Effector memory CD4-positive, alpha-beta T cell (primary cell): ENCODE results near the gene NTMT1.

Experiments
- DNase-seq, 3 donors: peaks; one replicate each; pipeline ENCODE4 v3.0.0-alpha.2; 2020
- H3K27ac ChIP-seq: 2 replicates; pipeline ENCODE4 v1.7.0; 2013; ENCODE audit warnings: mild to moderate bottlenecking, low read length, moderate library complexity; ENCODE audit not compliant: insufficient read depth, poor library complexity, severe bottlenecking
- H3K27me3 ChIP-seq: replicated peaks from 2 replicates; pipeline ENCODE4 v1.7.0; 2013; ENCODE audit warnings: mild to moderate bottlenecking, low read length; ENCODE audit not compliant: insufficient read depth, control insufficient read depth, poor library complexity, severe bottlenecking
- H3K36me3 ChIP-seq: 2 replicates; pipeline ENCODE4 v1.7.0; 2013; ENCODE audit warnings: mild to moderate bottlenecking, low read length, moderate library complexity; ENCODE audit not compliant: control insufficient read depth, insufficient read depth
- H3K4me1 ChIP-seq: 2 replicates; pipeline ENCODE4 v1.7.0; 2013; ENCODE audit warnings: low read length, mild to moderate bottlenecking; ENCODE audit not compliant: control insufficient read depth, insufficient read depth, poor library complexity, severe bottlenecking
- H3K4me3 ChIP-seq: 2 replicates; pipeline ENCODE4 v1.7.0; 2013; ENCODE audit warnings: low read length, low read depth, mild to moderate bottlenecking; ENCODE audit not compliant: insufficient read depth, poor library complexity, severe bottlenecking
- H3K9me3 ChIP-seq: 2 replicates; pipeline ENCODE4 v1.7.0; 2013; ENCODE audit warnings: mild to moderate bottlenecking, low read length, moderate library complexity; ENCODE audit not compliant: control insufficient read depth

NTMT1 gene

DNA sequence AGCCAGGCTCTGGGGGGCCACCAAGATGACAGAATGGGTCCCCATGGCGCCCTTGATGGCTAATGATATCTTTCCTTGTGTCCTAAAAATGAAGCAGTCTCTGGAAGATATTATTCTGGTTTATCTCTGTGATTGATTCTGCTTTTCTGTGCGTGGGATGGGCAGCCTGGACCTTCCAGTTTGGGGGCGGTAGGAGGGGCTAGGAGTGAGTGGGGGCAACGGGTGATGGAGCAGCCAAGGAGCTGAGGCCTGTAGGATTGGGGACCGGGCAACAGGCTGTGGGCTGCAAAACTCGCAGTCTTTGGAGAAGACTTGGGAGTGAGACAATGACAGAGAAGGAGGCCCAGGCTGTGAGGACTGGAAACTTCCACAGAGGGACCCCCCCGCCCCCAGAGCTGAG, 48.3 kb downstream of the NTMT1 start:
- Histone ChIP-seq H3K4me3 (no peak overlapping the region), H3K36me3 (no peaks in the 10 kb centered on the region), H3K4me1 (no peaks in the 10 kb centered on the region), H3K27me3 (no peaks in the 10 kb centered on the region), H3K9me3 (no peaks in the 10 kb centered on the region), H3K27ac (no peak overlapping the region)
- DNase-seq: no peak

GRCh38 chr9:129675620-129676019, 49.7 kb downstream of the NTMT1 start:
- H3K27ac ChIP-seq: no peak overlapping the region
- no peak for DNase-seq
- no peaks in the 10 kb centered on the region for H3K4me1 ChIP-seq
- no peaks in the 10 kb centered on the region for H3K36me3 ChIP-seq
- no peaks in the 10 kb centered on the region for H3K9me3 ChIP-seq
- H3K4me3 ChIP-seq: no peak overlapping the region
- H3K27me3 ChIP-seq: no peaks in the 10 kb centered on the region

GRCh38 chr9:129676287-129676686, 50.3 kb downstream of the NTMT1 start:
- no peaks in the 10 kb centered on the region for H3K9me3 ChIP-seq
- no peaks in the 10 kb centered on the region for H3K4me1 ChIP-seq
- H3K4me3 ChIP-seq: no peak overlapping the region
- no peaks in the 10 kb centered on the region for H3K36me3 ChIP-seq
- DNase-seq: no peak
- H3K27ac ChIP-seq: no peak overlapping the region
- no peaks in the 10 kb centered on the region for H3K27me3 ChIP-seq

DNA sequence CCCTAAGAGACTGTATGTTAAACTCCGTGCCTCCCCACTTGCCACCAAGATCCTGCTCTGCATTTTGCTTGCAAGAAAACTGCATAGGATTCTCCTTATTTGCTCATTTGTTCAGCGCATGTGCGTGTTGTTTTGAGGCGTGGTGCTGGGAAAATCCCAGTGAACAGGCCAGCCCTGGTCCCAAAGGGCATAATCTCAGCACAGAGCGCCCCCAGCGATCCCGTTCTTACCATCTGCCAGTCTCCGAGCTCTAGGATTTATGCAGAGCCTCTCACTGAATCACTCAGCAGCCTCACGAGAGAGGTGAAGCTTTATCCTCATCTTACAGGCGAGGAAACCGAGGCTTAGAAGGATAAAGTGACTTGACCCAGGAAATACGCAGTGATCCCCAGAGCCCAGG, 51.0 kb downstream of the NTMT1 start:
- Histone ChIP-seq H3K4me1 (no peaks in the 10 kb centered on the region), H3K27ac (no peak overlapping the region), H3K27me3 (no peaks in the 10 kb centered on the region), H3K36me3 (no peaks in the 10 kb centered on the region), H3K4me3 (no peak overlapping the region), H3K9me3 (no peaks in the 10 kb centered on the region)
- no peak for DNase-seq

DNA sequence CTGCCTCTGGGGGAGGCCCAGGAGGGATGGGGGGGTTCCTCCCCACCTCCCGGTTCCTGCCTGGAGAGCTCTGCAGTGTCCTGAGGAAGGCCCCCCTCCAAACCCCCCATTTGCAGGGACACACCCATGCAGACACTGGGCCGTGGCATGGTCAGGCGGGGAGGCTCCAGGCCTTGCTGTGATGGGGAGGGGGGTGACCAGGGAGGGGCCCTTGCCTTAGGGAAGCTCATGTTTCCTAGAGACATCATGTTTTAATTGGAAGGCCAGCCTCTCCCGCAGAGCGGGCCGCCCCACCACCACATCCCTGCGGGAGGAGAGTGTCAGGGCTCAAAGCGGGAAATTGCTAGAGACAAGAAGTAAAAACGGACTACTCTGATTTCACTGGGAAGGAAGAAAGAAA, 51.5 kb downstream of the NTMT1 start:
- H3K4me3 ChIP-seq: no peak overlapping the region
- H3K9me3 ChIP-seq: no peaks in the 10 kb centered on the region
- DNase-seq: no peak
- H3K4me1 ChIP-seq: no peaks in the 10 kb centered on the region
- no peak overlapping the region for H3K27ac ChIP-seq
- no peaks in the 10 kb centered on the region for H3K27me3 ChIP-seq
- H3K36me3 ChIP-seq: no peaks in the 10 kb centered on the region

DNA sequence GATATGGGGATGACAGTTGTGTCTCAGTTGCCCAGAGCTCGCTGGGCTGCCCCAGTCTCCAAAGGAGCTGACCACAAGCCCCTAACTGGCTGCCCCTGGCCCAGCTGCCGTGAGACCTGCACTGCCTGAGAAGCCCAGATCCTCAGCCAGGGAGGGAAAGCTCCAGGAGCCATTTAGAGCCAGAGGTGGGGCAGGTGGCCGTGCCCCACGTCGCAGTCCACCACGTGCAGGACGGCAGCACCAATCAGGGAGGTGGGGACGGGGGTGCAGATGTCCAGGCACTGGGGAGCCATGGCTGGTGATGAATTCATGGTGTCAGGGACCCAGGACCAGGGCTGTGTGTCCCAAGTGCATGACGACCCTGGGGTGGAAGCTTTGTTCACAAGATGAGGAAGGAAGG, 52.9 kb downstream of the NTMT1 start:
- Histone ChIP-seq H3K27me3 (no peaks in the 10 kb centered on the region), H3K4me1 (no peaks in the 10 kb centered on the region), H3K27ac (no peak overlapping the region), H3K9me3 (no peaks in the 10 kb centered on the region), H3K36me3 (no peaks in the 10 kb centered on the region), H3K4me3 (no peak overlapping the region)
- no peak for DNase-seq

- Histone ChIP-seq H3K36me3 (no peaks in the 10 kb centered on the region), H3K27me3 (no peaks in the 10 kb centered on the region)
- no peak for DNase-seq
Observed at GRCh38 chr9:129679537-129679936, 53.6 kb downstream of the NTMT1 start.

DNA sequence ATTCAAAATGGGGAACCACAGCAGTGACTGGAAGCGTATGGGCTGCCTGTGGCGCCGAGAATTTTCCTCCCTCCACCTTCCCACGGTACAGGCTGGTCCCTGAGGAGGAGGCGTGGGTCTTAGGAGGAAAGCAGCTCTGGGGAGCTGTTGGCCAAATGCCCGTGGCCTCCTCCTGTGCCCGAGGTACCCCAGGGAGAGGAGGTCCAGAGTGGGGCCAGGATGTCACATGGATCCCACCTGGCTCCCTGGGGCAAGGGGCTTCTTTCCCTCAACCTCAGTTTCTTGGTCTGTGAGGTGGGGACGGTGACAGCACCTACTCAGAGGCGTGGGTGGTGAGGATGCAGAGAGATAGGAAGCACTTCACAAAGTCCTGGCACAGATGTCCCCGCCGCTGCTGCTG, 56.0 kb downstream of the NTMT1 start:
- H3K27me3 ChIP-seq: no peaks in the 10 kb centered on the region
- no peaks in the 10 kb centered on the region for H3K36me3 ChIP-seq
- DNase-seq: no peak
- no peaks in the 10 kb centered on the region for H3K4me1 ChIP-seq
- H3K9me3 ChIP-seq: no peaks in the 10 kb centered on the region
- H3K4me3 ChIP-seq: no peak overlapping the region
- no peak overlapping the region for H3K27ac ChIP-seq

More at GRCh38 chr9:129679537-129679936, 53.6 kb downstream of the NTMT1 start:
- no peak overlapping the region for H3K4me3 ChIP-seq
- no peaks in the 10 kb centered on the region for H3K9me3 ChIP-seq
- no peaks in the 10 kb centered on the region for H3K4me1 ChIP-seq
- no peak overlapping the region for H3K27ac ChIP-seq

DNA sequence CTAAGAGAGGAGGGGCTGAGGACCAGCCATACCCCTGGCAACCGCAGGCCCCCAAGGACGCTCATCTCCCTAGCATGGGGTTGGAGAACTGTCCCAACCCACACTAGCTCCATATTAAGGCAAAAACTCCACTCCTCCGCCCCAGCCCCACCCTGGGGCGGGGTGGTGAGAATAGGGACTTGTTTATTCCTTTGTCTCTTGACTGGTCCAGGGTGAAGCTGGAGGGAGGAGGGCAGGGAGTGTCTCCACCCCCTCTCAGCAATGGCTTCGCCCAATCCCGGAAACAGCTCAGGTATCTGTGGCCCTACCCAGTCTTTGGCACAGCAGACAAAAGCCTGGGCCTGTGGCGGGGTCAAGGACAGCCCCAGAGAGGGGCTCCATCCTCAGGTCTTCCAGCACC, 56.4 kb downstream of the NTMT1 start:
- Histone ChIP-seq H3K4me1 (no peaks in the 10 kb centered on the region), H3K27ac (no peak overlapping the region), H3K27me3 (no peaks in the 10 kb centered on the region), H3K4me3 (no peak overlapping the region), H3K9me3 (no peaks in the 10 kb centered on the region), H3K36me3 (no peaks in the 10 kb centered on the region)
- DNase-seq: no peak

DNA sequence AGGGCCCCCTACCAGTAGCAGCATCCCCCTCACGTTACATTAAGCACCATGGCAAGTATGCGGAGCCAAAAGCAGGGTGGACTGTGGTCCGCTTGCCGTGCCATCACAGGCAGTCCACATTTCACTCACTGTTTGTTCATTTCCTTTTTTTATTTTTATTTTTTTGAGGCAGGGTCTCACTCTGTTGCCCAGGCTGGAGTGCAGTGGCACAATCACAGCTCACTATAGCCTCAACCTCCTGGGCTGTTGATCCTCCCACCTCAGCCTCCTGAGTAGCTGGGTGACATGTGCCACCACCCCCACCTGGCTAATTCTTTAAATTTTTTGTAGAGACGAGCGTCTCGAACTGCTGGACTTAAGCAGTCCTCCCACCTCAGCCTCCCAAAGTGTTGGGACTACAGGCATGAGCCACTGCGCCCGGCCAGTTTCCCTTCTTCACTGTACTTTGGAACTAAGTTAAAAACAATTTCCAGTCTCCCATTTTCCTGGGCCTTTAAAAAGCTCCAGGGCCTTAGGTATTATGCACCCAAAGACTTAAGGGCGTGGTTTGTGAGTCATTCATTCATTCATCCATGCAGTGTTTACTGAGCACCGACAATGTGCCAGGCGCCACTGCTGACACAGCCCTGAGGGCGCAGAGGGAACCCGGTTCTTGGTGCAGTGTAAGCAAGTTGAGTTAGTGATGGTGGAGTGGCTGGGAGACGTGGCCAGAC, 59.4 kb downstream of the NTMT1 start:
- Histone ChIP-seq H3K36me3 (no peaks in the 10 kb centered on the region), H3K27ac (no peak overlapping the region), H3K4me1 (no peaks in the 10 kb centered on the region), H3K9me3 (no peaks in the 10 kb centered on the region), H3K27me3 (no peaks in the 10 kb centered on the region), H3K4me3 (no peak overlapping the region)
- no peak for DNase-seq
